Stomach (tissue), 9 donors: ENCODE measurements around the gene ZNF581. TPM values are rescaled to one million over a fixed set of nuclear protein-coding genes. Genes with fewer than 3 reads are reported as not detected.
A peak's percentile ranks its signal among the peaks of the same experiment; 100 is the strongest.

Experiments
- DNase-seq, 2 donors: peaks; one replicate each; pipeline versions ENCODE4 v3.0.0 to v3.0.0-alpha.2; 2013 to 2019
- H3K27ac ChIP-seq, 5 donors: fragments of 200-600 bp in 4 of 5; sonication (generic) in 4 of 5; one replicate each; pipeline ENCODE4 v1.5.1; 2013 to 2019; ENCODE audit warnings: mild to moderate bottlenecking in 1 of 5, moderate library complexity in 1 of 5
- H3K27me3 ChIP-seq, 3 donors: fragments of 200-600 bp; sonication (generic); one replicate each; pipeline ENCODE4 v1.5.1; 2017 to 2019; ENCODE audit warnings: mixed run types in 1 of 3
- H3K36me3 ChIP-seq, 4 donors: fragments of 200-600 bp; sonication (generic); 1 replicate in 3 of 4; 2 replicates in 1 of 4; pipeline ENCODE4 v1.5.1; 2016 to 2019
- H3K4me1 ChIP-seq, 4 donors: fragments of 200-600 bp; sonication (generic); one replicate each; pipeline ENCODE4 v1.5.1; 2016 to 2019
- H3K4me3 ChIP-seq, 4 donors: fragments of 200-600 bp; sonication (generic) in 3 of 4; one replicate each; pipeline ENCODE4 v1.5.1; 2016 to 2019; ENCODE audit warnings: mild to moderate bottlenecking in 1 of 4
- H3K9me3 ChIP-seq, 4 donors: fragments of 200-600 bp; sonication (generic); one replicate each; pipeline ENCODE4 v1.5.1; 2016 to 2019
- CTCF ChIP-seq, 7 experiments: fragments of 450-650 bp in 4 of 7; fragments of 200-600 bp in 3 of 7; sonication (generic) in 3 of 7; IDR thresholded peaks; one replicate each; pipeline ENCODE4 v1.5.1; 2016 to 2019; ENCODE audit warnings: antibody characterized with exemption in 7 of 7, control low read depth in 2 of 7, mild to moderate bottlenecking in 1 of 7
- EP300 ChIP-seq: sonication (generic); formaldehyde crosslinking; IDR thresholded peaks from one replicate; pipeline ENCODE4 v1.6.1; 2017; ENCODE audit warnings: antibody characterized with exemption
- POLR2A ChIP-seq, 4 donors: fragments of 450-650 bp; IDR thresholded peaks; one replicate each; pipeline ENCODE4 v1.6.1; 2016; ENCODE audit warnings: antibody characterized with exemption in 4 of 4, control low read depth in 2 of 4, mild to moderate bottlenecking in 1 of 4, moderate library complexity in 1 of 4
- POLR2AphosphoS5 ChIP-seq, 3 donors: sonication (generic); formaldehyde crosslinking; IDR thresholded peaks; one replicate each; pipeline ENCODE4 v1.6.1; 2016; ENCODE audit warnings: antibody characterized with exemption in 3 of 3
- WGBS, 5 donors: extraction: QIAGEN DNeasy Blood & Tissue Kit in 3 of 5; methylation state at CpG; one replicate each; pipeline versions ENCODE4 v1.1.5 to v1.1.7; 2013 to 2018; 5-methylcytosine and 5-hydroxymethylcytosine counted together
- intact Hi-C: fragments of 100-400 bp; cut with DNase I; formaldehyde crosslinking; loops from one replicate; pipeline ENCODE4 v1.15.1; 2023; ENCODE audit warnings: low total_unique reads
- polyA plus RNA-seq, 3 donors: library from polyadenylated mRNA; stranded (reverse); fragments of 200-250 nt; gene quantifications; one replicate each; pipeline ENCODE4 v1.2.3, GENCODE V29; 2013
- total RNA-seq, 5 donors: library from RNA; depleted of rRNA; stranded (reverse); fragments of >200 nt; gene quantifications; one replicate each; pipeline versions ENCODE4 v1.1.0 to v1.2.3, GENCODE V29; 2014 to 2016
- donor health status: healthy with polysubstance abuse.
- donor health status: Bipolar disorder and iron deficiency.
- donor health status: healthy.

The ZNF581 gene
- total and polyA plus RNA-seq, 8 donors, result 2.2 to 27.8 (median 11.3) TPM

GRCh38 chr19:55669418-55670279 lies 26.2 kb downstream of the ZNF581 start:
- no peaks in the 10 kb centered on the region for H3K9me3 ChIP-seq
- intact Hi-C loops, result no loop called here
- H3K4me1 ChIP-seq, result peaks cover 27 to 82% (median 62%) of the 10 kb centered on the region in 4 donors
- DNase-seq, result no peak
- H3K4me3 ChIP-seq, result no peak overlapping the region
- TF ChIP-seq POLR2AphosphoS5 (IDR thresholded peaks at IDR 0.05) (no peak), EP300 (no peak), CTCF (IDR thresholded peaks at IDR 0.05) (no peak), POLR2A (IDR thresholded peaks at IDR 0.05) (no peak)
- H3K27me3 ChIP-seq, result no peaks in the 10 kb centered on the region
- H3K27ac ChIP-seq, result no peak overlapping the region
- 82 to 88% (median 86%) methylated on average over 38 to 43 of the region's 43 CpGs for WGBS, 5 donors
- peaks cover 63 to 97% (median 96%) of the 10 kb centered on the region in 4 donors for H3K36me3 ChIP-seq

GRCh38 chr19:55670280-55671053 lies 27.0 kb downstream of the ZNF581 start:
- DNase-seq, result peak in 1 of 2 donors; percentile 65
- H3K27me3 ChIP-seq, result no peaks in the 10 kb centered on the region
- WGBS, 5 donors, result 70 to 79% (median 76%) methylated on average over 23 of the region's 23 CpGs
- TF ChIP-seq POLR2A (IDR thresholded peaks at IDR 0.05) (no peak), CTCF (IDR thresholded peaks at IDR 0.05) (no peak), EP300 (no peak)
- H3K4me3 ChIP-seq, result no peak overlapping the region
- intact Hi-C loops, result no loop called here
- H3K36me3 ChIP-seq, result peaks cover 58 to 89% (median 88%) of the 10 kb centered on the region in 4 donors
- peaks cover 28 to 83% (median 64%) of the 10 kb centered on the region in 4 donors for H3K4me1 ChIP-seq
- peak overlapping the region in 1 of 5 donors; percentile 18 for H3K27ac ChIP-seq
- H3K9me3 ChIP-seq, result no peaks in the 10 kb centered on the region

- TF ChIP-seq POLR2A (IDR thresholded peaks at IDR 0.05), result no peak
- TF ChIP-seq POLR2AphosphoS5 (IDR thresholded peaks at IDR 0.05), result no peak
- no peak for TF ChIP-seq CTCF (IDR thresholded peaks at IDR 0.05)
- TF ChIP-seq EP300, result no peak
- Histone ChIP-seq H3K27me3 (no peaks in the 10 kb centered on the region), H3K4me1 (peaks cover 31 to 87% (median 67%) of the 10 kb centered on the region in 4 donors), H3K9me3 (no peaks in the 10 kb centered on the region), H3K4me3 (no peak overlapping the region), H3K36me3 (peaks cover 52 to 84% (median 83%) of the 10 kb centered on the region in 4 donors), H3K27ac (peak overlapping the region in 1 of 5 donors; percentile 37)
- no peak for DNase-seq
- intact Hi-C loops, result no loop called here
- 56 to 69% (median 65%) methylated on average over 2 of the region's 2 CpGs for WGBS, 5 donors
Observed at GRCh38 chr19:55671054-55671378, 27.6 kb downstream of the ZNF581 start.

GRCh38 chr19:55672418-55672817 lies 29.0 kb downstream of the ZNF581 start:
- DNase-seq, result no peak
- TF ChIP-seq POLR2AphosphoS5 (IDR thresholded peaks at IDR 0.05) (no peak), EP300 (no peak), POLR2A (IDR thresholded peaks at IDR 0.05) (no peak), CTCF (IDR thresholded peaks at IDR 0.05) (no peak)
- peak overlapping the region in 1 of 5 donors; percentile 37 for H3K27ac ChIP-seq
- WGBS, 5 donors, result 40 to 70% (median 50%) methylated on average over 5 of the region's 5 CpGs
- no peaks in the 10 kb centered on the region for H3K9me3 ChIP-seq
- no peaks in the 10 kb centered on the region for H3K27me3 ChIP-seq
- H3K36me3 ChIP-seq, result peaks cover 38 to 73% (median 69%) of the 10 kb centered on the region in 4 donors
- intact Hi-C loops, result no loop called here
- no peak overlapping the region for H3K4me3 ChIP-seq
- H3K4me1 ChIP-seq, result peaks cover 38 to 91% (median 69%) of the 10 kb centered on the region in 4 donors
